Measurements from ENCODE around the gene IGSF3.

IGSF3 gene

GRCh38 chr1:116545359-116545705 lies 122.2 kb downstream of the IGSF3 start:
- Histone ChIP-seq H3K27me3 (ENCODE audit: control insufficient read depth, insufficient read depth, low read length) (no peaks in the 10 kb centered on the region), H3K9me3 (ENCODE audit: control insufficient read depth, insufficient read depth, low read depth, low read length) (no peaks in the 10 kb centered on the region), H3K9ac (ENCODE audit: low read length) (peak overlapping the region; percentile 19), H3K27ac (ENCODE audit: low read depth, low read length) (no peak overlapping the region), H3K4me3 (ENCODE audit: low read depth, low read length) (no peak overlapping the region), H3K4me1 (ENCODE audit: control insufficient read depth, insufficient read depth, low read length) (no peaks in the 10 kb centered on the region), H3K36me3 (ENCODE audit: control insufficient read depth, insufficient read depth, low read length) (peaks cover 6% of the 10 kb centered on the region)

GRCh38 chr1:116544588-116545358 lies 122.8 kb downstream of the IGSF3 start:
- no peak overlapping the region for H3K9ac ChIP-seq (ENCODE audit: low read length)
- no peak overlapping the region for H3K4me3 ChIP-seq (ENCODE audit: low read depth, low read length)
- no peaks in the 10 kb centered on the region for H3K4me1 ChIP-seq (ENCODE audit: control insufficient read depth, insufficient read depth, low read length)
- H3K36me3 ChIP-seq (ENCODE audit: control insufficient read depth, insufficient read depth, low read length), result peaks cover 6% of the 10 kb centered on the region
- H3K27me3 ChIP-seq (ENCODE audit: control insufficient read depth, insufficient read depth, low read length), result no peaks in the 10 kb centered on the region
- no peak overlapping the region for H3K27ac ChIP-seq (ENCODE audit: low read depth, low read length)
- H3K9me3 ChIP-seq (ENCODE audit: control insufficient read depth, insufficient read depth, low read depth, low read length), result no peaks in the 10 kb centered on the region

DNA sequence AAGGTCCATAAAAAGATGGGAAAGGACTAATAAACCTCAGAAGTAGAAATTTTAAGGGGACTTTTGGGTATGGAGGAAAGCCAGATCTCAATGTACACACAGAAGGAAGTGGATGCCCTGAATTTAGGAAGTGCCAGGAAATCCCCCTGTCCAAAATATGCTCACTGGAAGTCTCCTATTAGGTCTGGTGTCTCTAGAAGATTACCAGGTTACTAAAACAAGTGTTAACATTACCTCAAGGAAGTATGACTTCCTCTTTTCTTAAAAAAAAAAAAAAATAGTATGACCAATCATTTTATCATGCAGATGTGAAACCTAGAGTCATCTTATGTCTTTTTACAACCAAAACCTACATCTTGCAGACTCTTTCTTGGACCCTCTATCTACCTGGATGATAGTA lies 127.4 kb downstream of the IGSF3 start:
- Histone ChIP-seq H3K27ac (ENCODE audit: low read depth, low read length) (no peak overlapping the region), H3K36me3 (ENCODE audit: control insufficient read depth, insufficient read depth, low read length) (peaks cover 8% of the 10 kb centered on the region), H3K9ac (ENCODE audit: low read length) (no peak overlapping the region)

GRCh38 chr1:116538544-116538943 lies 129.0 kb downstream of the IGSF3 start:
- H3K27me3 ChIP-seq (ENCODE audit: control insufficient read depth, insufficient read depth, low read length), result no peaks in the 10 kb centered on the region
- no peak overlapping the region for H3K4me3 ChIP-seq (ENCODE audit: low read depth, low read length)
- no peak overlapping the region for H3K9ac ChIP-seq (ENCODE audit: low read length)
- peaks cover 11% of the 10 kb centered on the region for H3K36me3 ChIP-seq (ENCODE audit: control insufficient read depth, insufficient read depth, low read length)
- H3K9me3 ChIP-seq (ENCODE audit: control insufficient read depth, insufficient read depth, low read depth, low read length), result peaks cover 5% of the 10 kb centered on the region; the same call in 1 of the 2 replicates
- H3K27ac ChIP-seq (ENCODE audit: low read depth, low read length), result no peak overlapping the region
- H3K4me1 ChIP-seq (ENCODE audit: control insufficient read depth, insufficient read depth, low read length), result no peaks in the 10 kb centered on the region

More for the DNA sequence above, 127.4 kb downstream of the IGSF3 start:
- H3K4me3 ChIP-seq (ENCODE audit: low read depth, low read length), result no peak overlapping the region
- no peaks in the 10 kb centered on the region for H3K4me1 ChIP-seq (ENCODE audit: control insufficient read depth, insufficient read depth, low read length)
- no peaks in the 10 kb centered on the region for H3K27me3 ChIP-seq (ENCODE audit: control insufficient read depth, insufficient read depth, low read length)
- no peaks in the 10 kb centered on the region for H3K9me3 ChIP-seq (ENCODE audit: control insufficient read depth, insufficient read depth, low read depth, low read length)

DNA sequence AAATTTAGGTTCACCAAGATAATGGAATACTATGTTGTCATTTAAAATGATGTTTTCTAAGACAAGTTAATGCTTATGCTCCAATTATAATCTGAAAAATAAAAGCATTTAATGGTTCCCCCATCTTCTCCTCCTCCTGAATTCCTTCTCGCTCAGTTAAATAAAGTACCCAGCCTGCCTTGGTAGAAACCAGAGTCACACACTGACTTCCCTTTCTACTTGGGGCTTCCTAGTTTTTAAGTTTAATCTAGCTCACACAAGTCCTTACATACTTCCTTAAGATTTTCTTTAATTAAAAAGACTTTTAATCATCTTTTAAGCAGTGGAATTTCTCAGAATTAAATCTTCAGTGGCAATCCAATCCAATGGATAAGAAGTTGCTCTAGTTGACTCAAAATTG lies 129.6 kb downstream of the IGSF3 start:
- H3K9me3 ChIP-seq (ENCODE audit: control insufficient read depth, insufficient read depth, low read depth, low read length), result peaks cover 5% of the 10 kb centered on the region; the same call in 1 of the 2 replicates
- H3K4me3 ChIP-seq (ENCODE audit: low read depth, low read length), result no peak overlapping the region
- no peak overlapping the region for H3K9ac ChIP-seq (ENCODE audit: low read length)
- no peaks in the 10 kb centered on the region for H3K4me1 ChIP-seq (ENCODE audit: control insufficient read depth, insufficient read depth, low read length)
- H3K27ac ChIP-seq (ENCODE audit: low read depth, low read length), result no peak overlapping the region
- peaks cover 9% of the 10 kb centered on the region; the same call in 1 of the 2 replicates for H3K36me3 ChIP-seq (ENCODE audit: control insufficient read depth, insufficient read depth, low read length)
- H3K27me3 ChIP-seq (ENCODE audit: control insufficient read depth, insufficient read depth, low read length), result no peaks in the 10 kb centered on the region

DNA sequence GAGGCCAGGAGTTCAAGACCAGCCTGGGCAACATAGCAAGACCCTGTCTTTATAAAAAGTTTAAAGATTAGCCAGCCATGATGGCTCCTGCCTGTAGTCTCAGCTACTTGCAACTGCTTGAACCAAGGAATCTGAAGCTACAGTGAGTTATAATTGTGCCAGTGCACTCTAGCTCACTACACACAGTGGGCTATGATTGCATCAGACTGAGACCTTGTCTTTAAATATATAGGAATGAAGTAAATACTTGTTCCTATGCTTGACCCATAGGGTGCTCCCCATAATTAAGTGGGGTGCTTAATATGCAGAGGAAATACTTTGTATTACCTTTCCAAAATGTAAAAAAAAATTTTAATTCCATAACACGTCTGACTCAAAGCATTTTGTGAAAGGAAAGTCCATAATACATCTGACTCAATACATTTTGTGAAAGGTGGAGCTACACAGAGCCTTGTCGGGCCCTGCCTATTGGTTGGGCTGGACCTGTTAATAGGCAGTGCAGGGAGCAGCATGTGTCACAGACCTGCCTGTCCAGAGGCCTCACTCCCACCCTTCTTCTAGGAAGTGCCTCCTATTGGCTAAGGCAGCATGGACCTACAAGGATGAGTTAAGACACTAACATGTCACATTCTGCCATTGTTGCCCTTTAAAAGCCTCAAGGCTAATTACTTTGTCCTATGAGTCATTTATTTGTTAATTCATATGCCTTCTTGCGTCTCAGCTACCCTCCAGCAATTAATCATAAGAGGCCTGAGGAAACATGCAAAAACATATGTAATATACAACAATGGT lies 130.3 kb downstream of the IGSF3 start:
- Histone ChIP-seq H3K4me1 (ENCODE audit: control insufficient read depth, insufficient read depth, low read length) (no peaks in the 10 kb centered on the region), H3K4me3 (ENCODE audit: low read depth, low read length) (no peak overlapping the region), H3K9me3 (ENCODE audit: control insufficient read depth, insufficient read depth, low read depth, low read length) (peaks cover 5% of the 10 kb centered on the region; the same call in 1 of the 2 replicates), H3K27me3 (ENCODE audit: control insufficient read depth, insufficient read depth, low read length) (no peaks in the 10 kb centered on the region), H3K27ac (ENCODE audit: low read depth, low read length) (no peak overlapping the region), H3K36me3 (ENCODE audit: control insufficient read depth, insufficient read depth, low read length) (peaks cover 9% of the 10 kb centered on the region; the same call in 1 of the 2 replicates), H3K9ac (ENCODE audit: low read length) (no peak overlapping the region)

GRCh38 chr1:116534014-116534739 lies 133.4 kb downstream of the IGSF3 start:
- no peak overlapping the region for H3K9ac ChIP-seq (ENCODE audit: low read length)

DNA sequence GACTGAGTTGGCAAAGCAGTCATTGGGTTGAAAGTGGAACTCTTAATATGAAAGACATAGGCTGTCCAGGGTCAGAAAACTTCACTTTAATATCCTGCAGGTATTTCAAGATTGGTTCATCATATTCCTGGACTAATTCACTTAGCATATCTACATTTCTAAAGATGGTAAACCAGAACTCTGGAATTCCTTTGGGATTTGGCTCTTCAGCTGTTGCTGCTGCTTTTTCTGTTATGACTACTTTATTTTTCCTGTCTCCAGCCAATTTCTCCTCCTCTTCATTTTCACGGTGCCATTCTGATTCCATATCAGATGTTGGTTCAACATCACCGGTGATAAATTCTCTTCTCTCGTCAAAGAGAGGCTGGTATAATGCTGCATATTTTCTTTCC lies 134.1 kb downstream of the IGSF3 start:
- no peaks in the 10 kb centered on the region for H3K27me3 ChIP-seq (ENCODE audit: control insufficient read depth, insufficient read depth, low read length)
- no peak overlapping the region for H3K27ac ChIP-seq (ENCODE audit: low read depth, low read length)
- no peak overlapping the region for H3K4me3 ChIP-seq (ENCODE audit: low read depth, low read length)
- peaks cover 9% of the 10 kb centered on the region; the same call in 1 of the 2 replicates for H3K36me3 ChIP-seq (ENCODE audit: control insufficient read depth, insufficient read depth, low read length)
- no peaks in the 10 kb centered on the region for H3K4me1 ChIP-seq (ENCODE audit: control insufficient read depth, insufficient read depth, low read length)
- H3K9ac ChIP-seq (ENCODE audit: low read length), result no peak overlapping the region
- H3K9me3 ChIP-seq (ENCODE audit: control insufficient read depth, insufficient read depth, low read depth, low read length), result peaks cover 5% of the 10 kb centered on the region; the same call in 1 of the 2 replicates

More at GRCh38 chr1:116534014-116534739, 133.4 kb downstream of the IGSF3 start:
- Histone ChIP-seq H3K9me3 (ENCODE audit: control insufficient read depth, insufficient read depth, low read depth, low read length) (peaks cover 5% of the 10 kb centered on the region; the same call in 1 of the 2 replicates), H3K4me3 (ENCODE audit: low read depth, low read length) (no peak overlapping the region), H3K27me3 (ENCODE audit: control insufficient read depth, insufficient read depth, low read length) (no peaks in the 10 kb centered on the region), H3K4me1 (ENCODE audit: control insufficient read depth, insufficient read depth, low read length) (no peaks in the 10 kb centered on the region), H3K36me3 (ENCODE audit: control insufficient read depth, insufficient read depth, low read length) (peaks cover 9% of the 10 kb centered on the region; the same call in 1 of the 2 replicates), H3K27ac (ENCODE audit: low read depth, low read length) (no peak overlapping the region)

- H3K27me3 ChIP-seq (ENCODE audit: control insufficient read depth, insufficient read depth, low read length), result no peaks in the 10 kb centered on the region
- no peak overlapping the region for H3K4me3 ChIP-seq (ENCODE audit: low read depth, low read length)
- H3K9me3 ChIP-seq (ENCODE audit: control insufficient read depth, insufficient read depth, low read depth, low read length), result peaks cover 5% of the 10 kb centered on the region; the same call in 1 of the 2 replicates
- H3K4me1 ChIP-seq (ENCODE audit: control insufficient read depth, insufficient read depth, low read length), result no peaks in the 10 kb centered on the region
- H3K27ac ChIP-seq (ENCODE audit: low read depth, low read length), result no peak overlapping the region
- H3K36me3 ChIP-seq (ENCODE audit: control insufficient read depth, insufficient read depth, low read length), result peaks cover 9% of the 10 kb centered on the region; the same call in 1 of the 2 replicates
- H3K9ac ChIP-seq (ENCODE audit: low read length), result no peak overlapping the region
These were observed 134.7 kb downstream of the IGSF3 start for GRCh38 chr1:116532671-116533428.

DNA sequence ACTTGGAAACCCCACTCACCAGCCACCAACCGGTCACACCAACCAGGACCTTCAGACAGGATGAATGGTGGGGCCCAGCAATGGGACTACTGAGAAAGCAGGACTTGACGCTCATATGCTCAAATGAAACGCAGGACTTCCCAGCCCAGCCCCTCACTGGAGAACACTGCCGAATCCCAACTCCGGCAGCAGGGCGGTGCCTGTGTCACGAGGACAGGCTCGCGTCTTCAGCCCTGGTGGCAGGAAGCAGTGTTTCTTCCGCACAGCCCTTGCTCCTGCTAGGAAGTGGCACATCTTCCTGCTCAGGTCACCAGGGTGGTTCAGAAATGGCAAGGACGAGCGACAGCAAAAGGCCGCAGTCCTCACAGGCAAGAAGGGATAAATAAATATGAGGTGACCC lies 135.6 kb downstream of the IGSF3 start:
- no peak overlapping the region for H3K27ac ChIP-seq (ENCODE audit: low read depth, low read length)
- no peaks in the 10 kb centered on the region for H3K4me1 ChIP-seq (ENCODE audit: control insufficient read depth, insufficient read depth, low read length)
- peaks cover 9% of the 10 kb centered on the region; the same call in 1 of the 2 replicates for H3K36me3 ChIP-seq (ENCODE audit: control insufficient read depth, insufficient read depth, low read length)
- H3K27me3 ChIP-seq (ENCODE audit: control insufficient read depth, insufficient read depth, low read length), result no peaks in the 10 kb centered on the region
- peaks cover 5% of the 10 kb centered on the region; the same call in 1 of the 2 replicates for H3K9me3 ChIP-seq (ENCODE audit: control insufficient read depth, insufficient read depth, low read depth, low read length)
- H3K4me3 ChIP-seq (ENCODE audit: low read depth, low read length), result no peak overlapping the region
- no peak overlapping the region for H3K9ac ChIP-seq (ENCODE audit: low read length)
